Astrocyte (in vitro differentiated cells and primary cell): ENCODE data around the gene KRT80.

ENCODE experiments used
- EZH2 ChIP-seq: IDR thresholded peaks from 2 replicates; pipeline ENCODE4 v1.6.1; 2012; ENCODE audit warnings: mild to moderate bottlenecking, low read length, inconsistent platforms; ENCODE audit not compliant: insufficient read depth
- TF ChIP-seq, protein P1 (sequence below): IDR thresholded peaks from 2 replicates; pipeline ENCODE4 v1.5.1; 2011; ENCODE audit warnings: low read depth, mild to moderate bottlenecking, inconsistent platforms, low read length, moderate library complexity; ENCODE audit not compliant: insufficient read depth

DNA sequence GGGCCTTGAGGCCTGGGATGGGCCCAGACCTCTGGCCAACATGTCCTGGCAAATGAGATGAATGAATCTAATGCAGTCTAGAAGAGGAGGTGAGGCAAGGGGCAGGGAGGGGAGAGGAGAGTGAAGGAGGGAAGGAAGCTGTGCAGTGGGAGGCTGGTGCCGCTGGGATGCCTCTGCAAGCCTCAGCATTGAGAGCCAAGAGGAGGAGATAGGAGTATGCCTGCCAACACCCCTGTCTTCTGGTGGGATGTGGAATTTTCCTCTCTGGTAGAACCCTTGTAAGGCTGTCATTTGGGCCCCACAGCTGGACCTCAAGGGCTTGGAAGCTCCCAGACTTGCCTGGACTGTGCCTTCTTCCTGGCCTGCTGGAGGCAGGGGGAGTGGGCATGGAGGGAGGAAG, 21.9 kb downstream of the KRT80 start:
- TF ChIP-seq, protein P1, sequence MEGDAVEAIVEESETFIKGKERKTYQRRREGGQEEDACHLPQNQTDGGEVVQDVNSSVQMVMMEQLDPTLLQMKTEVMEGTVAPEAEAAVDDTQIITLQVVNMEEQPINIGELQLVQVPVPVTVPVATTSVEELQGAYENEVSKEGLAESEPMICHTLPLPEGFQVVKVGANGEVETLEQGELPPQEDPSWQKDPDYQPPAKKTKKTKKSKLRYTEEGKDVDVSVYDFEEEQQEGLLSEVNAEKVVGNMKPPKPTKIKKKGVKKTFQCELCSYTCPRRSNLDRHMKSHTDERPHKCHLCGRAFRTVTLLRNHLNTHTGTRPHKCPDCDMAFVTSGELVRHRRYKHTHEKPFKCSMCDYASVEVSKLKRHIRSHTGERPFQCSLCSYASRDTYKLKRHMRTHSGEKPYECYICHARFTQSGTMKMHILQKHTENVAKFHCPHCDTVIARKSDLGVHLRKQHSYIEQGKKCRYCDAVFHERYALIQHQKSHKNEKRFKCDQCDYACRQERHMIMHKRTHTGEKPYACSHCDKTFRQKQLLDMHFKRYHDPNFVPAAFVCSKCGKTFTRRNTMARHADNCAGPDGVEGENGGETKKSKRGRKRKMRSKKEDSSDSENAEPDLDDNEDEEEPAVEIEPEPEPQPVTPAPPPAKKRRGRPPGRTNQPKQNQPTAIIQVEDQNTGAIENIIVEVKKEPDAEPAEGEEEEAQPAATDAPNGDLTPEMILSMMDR, result no peak
- TF ChIP-seq EZH2, result no peak
